H9 (cell line): Measurements from ENCODE around the gene SLC31A2. TPM values are rescaled to one million over a fixed set of nuclear protein-coding genes. Genes with fewer than 3 reads are reported as not detected.
"Not testable (repeated sequence)": the region's sequence is repeated elsewhere in the genome, so short reads cannot be mapped to it uniquely, and the experiment has no call there.

Experiments used
- DNase-seq: peaks from one replicate; pipeline ENCODE4 v3.0.0-alpha.2; 2017
- H2AFZ ChIP-seq: one replicate; pipeline ENCODE4 v1.6.1; 2013; ENCODE audit warnings: mild to moderate bottlenecking, low read length, control low read depth, moderate library complexity
- H2AK5ac ChIP-seq: 2 replicates; pipeline ENCODE4 v1.6.1; 2013; ENCODE audit warnings: low read length, control low read depth, mixed read lengths; ENCODE audit not compliant: insufficient read length
- H2BK120ac ChIP-seq: one replicate; pipeline ENCODE4 v1.6.1; 2013; ENCODE audit warnings: low read depth, mild to moderate bottlenecking, low read length, control low read depth, inconsistent platforms; ENCODE audit not compliant: poor library complexity, severe bottlenecking
- H2BK12ac ChIP-seq: 2 replicates; pipeline ENCODE4 v1.6.1; 2013; ENCODE audit warnings: low read length, control low read depth, mixed read lengths, low read depth; ENCODE audit not compliant: insufficient read length
- H2BK15ac ChIP-seq: 2 replicates; pipeline ENCODE4 v1.6.1; 2013; ENCODE audit warnings: low read depth, low read length, control low read depth
- H2BK20ac ChIP-seq: one replicate; pipeline ENCODE4 v1.6.1; 2013; ENCODE audit warnings: low read depth, mild to moderate bottlenecking, low read length, control low read depth, inconsistent platforms; ENCODE audit not compliant: poor library complexity, severe bottlenecking
- H2BK5ac ChIP-seq: 2 replicates; pipeline ENCODE4 v1.6.1; 2013; ENCODE audit warnings: low read length, control low read depth, mixed read lengths; ENCODE audit not compliant: insufficient read length
- H3K14ac ChIP-seq: 2 replicates; pipeline ENCODE4 v1.6.1; 2013; ENCODE audit warnings: low read length, control low read depth; ENCODE audit not compliant: insufficient read depth
- H3K18ac ChIP-seq: 2 replicates; pipeline ENCODE4 v1.6.1; 2013; ENCODE audit warnings: low read depth, mild to moderate bottlenecking, mixed read lengths, low read length, control low read depth; ENCODE audit not compliant: insufficient read length
- H3K23ac ChIP-seq: 2 replicates; pipeline ENCODE4 v1.6.1; 2013; ENCODE audit warnings: low read length, control low read depth, mixed read lengths, low read depth; ENCODE audit not compliant: insufficient read length
- H3K23me2 ChIP-seq: 2 replicates; pipeline ENCODE4 v1.6.1; 2013; ENCODE audit warnings: low read depth, mild to moderate bottlenecking, mixed read lengths, low read length, control low read depth; ENCODE audit not compliant: insufficient read length, poor library complexity, severe bottlenecking
- H3K27ac ChIP-seq: 2 replicates; pipeline ENCODE4 v1.5.1; 2013; ENCODE audit warnings: low read length, control low read depth, mixed read lengths, low read depth; ENCODE audit not compliant: insufficient read length
- H3K27me3 ChIP-seq: 2 replicates; pipeline ENCODE4 v1.6.1; 2013; ENCODE audit warnings: low read length, control low read depth, inconsistent platforms; ENCODE audit not compliant: insufficient read depth
- H3K4ac ChIP-seq: 2 replicates; pipeline ENCODE4 v1.6.1; 2013; ENCODE audit warnings: low read depth, mild to moderate bottlenecking, control low read depth, inconsistent platforms, low read length, moderate library complexity
- H3K4me1 ChIP-seq: 2 replicates; pipeline ENCODE4 v1.6.1; 2013; ENCODE audit warnings: low read length, control low read depth, inconsistent platforms; ENCODE audit not compliant: insufficient read depth
- H3K4me2 ChIP-seq: 2 replicates; pipeline ENCODE4 v1.6.1; 2013; ENCODE audit warnings: low read length, control low read depth, mixed read lengths; ENCODE audit not compliant: insufficient read length, insufficient read depth
- H3K56ac ChIP-seq: 2 replicates; pipeline ENCODE4 v1.6.1; 2013; ENCODE audit warnings: low read depth, mild to moderate bottlenecking, mixed read lengths, low read length, control low read depth; ENCODE audit not compliant: insufficient read length
- H3K79me1 ChIP-seq: 2 replicates; pipeline ENCODE4 v1.6.1; 2013; ENCODE audit warnings: low read depth, mild to moderate bottlenecking, moderate library complexity, low read length, control low read depth, inconsistent platforms; ENCODE audit not compliant: insufficient read depth, poor library complexity, severe bottlenecking
- H3K79me2 ChIP-seq: 2 replicates; pipeline ENCODE4 v1.6.1; 2013; ENCODE audit warnings: low read length, control low read depth, inconsistent platforms; ENCODE audit not compliant: insufficient read depth
- H3K9ac ChIP-seq: 2 replicates; pipeline ENCODE4 v1.6.1; 2013; ENCODE audit warnings: low read length, control low read depth, mixed read lengths; ENCODE audit not compliant: insufficient read length; ENCODE audit errors: extremely low read depth
- H3K9me3 ChIP-seq: one replicate; pipeline ENCODE4 v1.6.1; 2013; ENCODE audit warnings: low read depth, low read length, inconsistent platforms; ENCODE audit not compliant: control insufficient read depth
- H3T11ph ChIP-seq: one replicate; pipeline ENCODE4 v1.6.1; 2013; ENCODE audit warnings: mild to moderate bottlenecking, low read length, control low read depth, inconsistent platforms
- H4K20me1 ChIP-seq: one replicate; pipeline ENCODE4 v1.6.1; 2013; ENCODE audit not compliant: control insufficient read depth, insufficient read length, insufficient read depth
- H4K5ac ChIP-seq: 2 replicates; pipeline ENCODE4 v1.6.1; 2013; ENCODE audit warnings: low read depth, mild to moderate bottlenecking, mixed read lengths, low read length, control low read depth; ENCODE audit not compliant: insufficient read length
- H4K8ac ChIP-seq: replicated peaks from 2 replicates; pipeline ENCODE4 v1.6.1; 2013; ENCODE audit warnings: low read length, control low read depth, mixed read lengths, low read depth; ENCODE audit not compliant: insufficient read length
- H4K91ac ChIP-seq: 2 replicates; pipeline ENCODE4 v1.6.1; 2013; ENCODE audit warnings: low read depth, mild to moderate bottlenecking, moderate library complexity, mixed read lengths, low read length, control low read depth; ENCODE audit not compliant: insufficient read length
- H3K27ac Mint-ChIP-seq, 3 experiments: 2 replicates in 2 of 3; 3 replicates in 1 of 3; pipeline ENCODE4 v1.8.0; 2020 to 2021; ENCODE audit warnings: mixed read lengths in 3 of 3, mild to moderate bottlenecking in 1 of 3, moderate library complexity in 1 of 3
- H3K27me3 Mint-ChIP-seq: 2 replicates; pipeline ENCODE4 v1.8.0; 2021; ENCODE audit warnings: low read depth, mild to moderate bottlenecking, moderate library complexity, mixed read lengths
- H3K36me3 Mint-ChIP-seq, 3 experiments: 2 replicates in 2 of 3; 3 replicates in 1 of 3; pipeline ENCODE4 v1.8.0; 2020 to 2021; ENCODE audit warnings: low read depth in 3 of 3, mixed read lengths in 3 of 3; ENCODE audit not compliant: insufficient read depth in 1 of 3
- H3K4me1 Mint-ChIP-seq, 2 experiments: 2 replicates each; pipeline ENCODE4 v1.8.0; 2020; ENCODE audit warnings: mixed read lengths in 2 of 2
- H3K4me3 Mint-ChIP-seq, 2 experiments: 2 replicates in 1 of 2; 3 replicates in 1 of 2; pipeline ENCODE4 v1.8.0; 2020 to 2021; ENCODE audit warnings: mild to moderate bottlenecking in 2 of 2, mixed read lengths in 2 of 2, moderate library complexity in 1 of 2
- H3K9me3 Mint-ChIP-seq, 2 experiments: 2 replicates in 1 of 2; 3 replicates in 1 of 2; pipeline ENCODE4 v1.8.0; 2020; ENCODE audit warnings: mild to moderate bottlenecking in 2 of 2, mixed read lengths in 2 of 2, moderate library complexity in 1 of 2
- WGBS: extraction: QIAGEN DNeasy Blood & Tissue Kit; methylation state at CpG from one replicate; pipeline ENCODE4 v1.1.7; 2013; ENCODE audit warnings: missing lambda C conversion rate, low lambda C conversion rate, mixed read lengths; ENCODE audit not compliant: insufficient read length; ENCODE audit errors: extremely low coverage; 5-methylcytosine and 5-hydroxymethylcytosine counted together
- total RNA-seq: library from RNA; stranded (reverse); gene quantifications from 2 replicates; pipeline ENCODE4 v1.2.1, GENCODE V29; 2021
- TF ChIP-seq, protein P1 (sequence below): fragments of 200-600 bp; sonication (generic); conservative IDR thresholded peaks from 3 replicates; pipeline ENCODE4 v1.8.0; 2021; ENCODE audit warnings: antibody characterized with exemption, mild to moderate bottlenecking

The SLC31A2 gene
- total RNA-seq, 1 experiment from 2014 or later, result 1.0 TPM

DNA sequence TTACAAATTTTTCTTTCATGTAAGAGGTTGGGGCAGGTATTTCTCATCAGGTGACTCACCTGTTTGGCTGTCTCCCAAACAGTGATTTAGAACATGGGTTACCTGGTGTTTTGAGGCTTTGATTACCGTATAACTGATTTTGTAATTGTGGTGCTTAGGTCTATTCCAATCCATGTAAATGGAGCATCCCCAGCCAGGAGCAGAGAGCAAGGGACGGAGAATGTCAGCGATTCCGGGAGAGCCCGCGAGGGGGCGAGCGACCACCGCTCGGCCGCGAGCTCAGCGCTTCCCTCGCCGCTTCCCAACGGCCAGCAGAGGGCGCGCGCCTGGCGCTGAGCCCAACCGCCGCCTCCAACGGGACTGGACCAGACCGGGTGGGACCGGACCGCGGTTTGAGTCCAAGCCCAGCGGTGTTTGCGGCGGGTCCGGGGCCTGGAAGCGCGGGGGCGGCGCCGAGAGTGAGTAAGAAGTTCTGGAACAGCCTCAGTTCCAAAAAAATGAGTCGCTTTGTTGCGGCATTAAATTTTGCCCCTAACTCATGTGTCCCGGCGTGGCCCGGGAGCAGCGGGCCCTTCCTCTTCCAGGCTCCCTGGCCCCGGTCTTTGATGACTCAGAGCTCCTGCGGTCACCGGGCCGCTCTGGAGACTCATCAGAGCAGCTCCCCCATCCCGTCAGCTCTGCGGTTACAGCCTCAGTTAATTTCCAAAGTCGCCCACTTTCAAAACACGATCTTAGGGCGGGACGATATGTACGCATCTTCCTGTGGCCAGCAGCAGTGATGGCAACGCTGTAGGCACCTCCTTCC lies 37.9 kb upstream of the SLC31A2 start:
- H3K9ac ChIP-seq, H3K23me2 ChIP-seq, H3K27me3 ChIP-seq, H2BK12ac ChIP-seq, H3K56ac ChIP-seq, H3K4me1 Mint-ChIP-seq, H3T11ph ChIP-seq, H3K27ac ChIP-seq, H2BK15ac ChIP-seq, H3K36me3 Mint-ChIP-seq, H3K14ac ChIP-seq, H4K20me1 ChIP-seq, H2BK20ac ChIP-seq, H2BK120ac ChIP-seq, H3K23ac ChIP-seq, H3K27me3 Mint-ChIP-seq, H4K91ac ChIP-seq, H2BK5ac ChIP-seq, H4K5ac ChIP-seq, H3K4me1 ChIP-seq, H3K9me3 ChIP-seq, H3K18ac ChIP-seq, H2AFZ ChIP-seq, H2AK5ac ChIP-seq, H3K27ac Mint-ChIP-seq, H4K8ac ChIP-seq, H3K4ac ChIP-seq, H3K79me2 ChIP-seq, H3K4me2 ChIP-seq, H3K79me1 ChIP-seq, DNase-seq: not testable (repeated sequence)
- TF ChIP-seq, protein P1, sequence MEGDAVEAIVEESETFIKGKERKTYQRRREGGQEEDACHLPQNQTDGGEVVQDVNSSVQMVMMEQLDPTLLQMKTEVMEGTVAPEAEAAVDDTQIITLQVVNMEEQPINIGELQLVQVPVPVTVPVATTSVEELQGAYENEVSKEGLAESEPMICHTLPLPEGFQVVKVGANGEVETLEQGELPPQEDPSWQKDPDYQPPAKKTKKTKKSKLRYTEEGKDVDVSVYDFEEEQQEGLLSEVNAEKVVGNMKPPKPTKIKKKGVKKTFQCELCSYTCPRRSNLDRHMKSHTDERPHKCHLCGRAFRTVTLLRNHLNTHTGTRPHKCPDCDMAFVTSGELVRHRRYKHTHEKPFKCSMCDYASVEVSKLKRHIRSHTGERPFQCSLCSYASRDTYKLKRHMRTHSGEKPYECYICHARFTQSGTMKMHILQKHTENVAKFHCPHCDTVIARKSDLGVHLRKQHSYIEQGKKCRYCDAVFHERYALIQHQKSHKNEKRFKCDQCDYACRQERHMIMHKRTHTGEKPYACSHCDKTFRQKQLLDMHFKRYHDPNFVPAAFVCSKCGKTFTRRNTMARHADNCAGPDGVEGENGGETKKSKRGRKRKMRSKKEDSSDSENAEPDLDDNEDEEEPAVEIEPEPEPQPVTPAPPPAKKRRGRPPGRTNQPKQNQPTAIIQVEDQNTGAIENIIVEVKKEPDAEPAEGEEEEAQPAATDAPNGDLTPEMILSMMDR, result peak; percentile 39; the same call in 2 of the 3 replicates
- WGBS, result no CpG with 5 or more reads among the region's 54 CpGs
- Mint-ChIP-seq H3K9me3 (peaks cover 4 to 10% of the 10 kb centered on the region in 2 experiments; a peak in 4 of 5 replicates), H3K4me3 (peak overlapping the region in 1 of 2 experiments; percentile 23; a peak in 1 of 5 replicates)

GRCh38 chr9:113118829-113119228 lies 32.0 kb upstream of the SLC31A2 start:
- not testable (repeated sequence) for H3K9me3 ChIP-seq, H2BK5ac ChIP-seq, H3K9ac ChIP-seq, H3K79me1 ChIP-seq, H3K79me2 ChIP-seq, H3K4me1 ChIP-seq, H2AK5ac ChIP-seq, H3K4ac ChIP-seq, H3K4me2 ChIP-seq, H3K4me3 Mint-ChIP-seq, H3K27me3 Mint-ChIP-seq, H4K8ac ChIP-seq, H3K56ac ChIP-seq, H3K23me2 ChIP-seq, H4K91ac ChIP-seq, H3K27ac ChIP-seq, H3K14ac ChIP-seq, H2BK12ac ChIP-seq, H3T11ph ChIP-seq, H3K27me3 ChIP-seq, H4K20me1 ChIP-seq, H3K4me1 Mint-ChIP-seq, H3K27ac Mint-ChIP-seq, H2BK20ac ChIP-seq, H2BK15ac ChIP-seq, H2AFZ ChIP-seq, DNase-seq, H2BK120ac ChIP-seq, H4K5ac ChIP-seq, H3K23ac ChIP-seq, H3K18ac ChIP-seq, H3K36me3 Mint-ChIP-seq
- no CpG with 5 or more reads among the region's 6 CpGs for WGBS
- H3K9me3 Mint-ChIP-seq, result peaks cover 4 to 13% of the 10 kb centered on the region in 2 experiments; a peak in 2 of 5 replicates
